Psoas muscle (tissue), 8 donors: Measurements from ENCODE around the gene TNFRSF1B. TPM values are rescaled to one million over a fixed set of nuclear protein-coding genes. Genes with fewer than 3 reads are reported as not detected.

ENCODE experiments used
- ATAC-seq, 4 donors: fragments of 200-7000 bp; cut with Tn5 transposase; one replicate each; pipeline ENCODE4 v1.9.1; 2020; ENCODE audit warnings: moderate library complexity in 3 of 4, mild to moderate bottlenecking in 2 of 4
- DNase-seq, 2 donors: peaks; one replicate each; pipeline ENCODE4 v3.0.0-alpha.2; 2020
- H3K27ac ChIP-seq: fragments of 200-600 bp; one replicate; pipeline ENCODE4 v1.8.0; 2022
- H3K27me3 ChIP-seq, 3 donors: fragments of 200-600 bp in 1 of 3; one replicate each; pipeline versions ENCODE4 v1.6.1 to v1.8.0; 2013 to 2022; ENCODE audit warnings: low read length in 2 of 3, mild to moderate bottlenecking in 2 of 3, moderate library complexity in 1 of 3; ENCODE audit not compliant: insufficient read depth in 3 of 3
- H3K36me3 ChIP-seq, 2 donors: fragments of 200-600 bp in 1 of 2; one replicate each; pipeline versions ENCODE4 v1.6.1 to v1.8.0; 2013 to 2022; ENCODE audit warnings: low read depth in 1 of 2, mild to moderate bottlenecking in 1 of 2, moderate library complexity in 1 of 2; ENCODE audit not compliant: insufficient read depth in 1 of 2
- H3K4me1 ChIP-seq: fragments of 200-600 bp; one replicate; pipeline ENCODE4 v1.8.0; 2022
- H3K4me3 ChIP-seq: fragments of 200-600 bp; one replicate; pipeline ENCODE4 v1.8.0; 2022; ENCODE audit warnings: mild to moderate bottlenecking
- H3K9me3 ChIP-seq: fragments of 200-600 bp; one replicate; pipeline ENCODE4 v1.8.0; 2022
- CTCF ChIP-seq: fragments of 200-600 bp; IDR thresholded peaks from one replicate; pipeline ENCODE4 v1.8.0; 2022; ENCODE audit warnings: antibody characterized with exemption
- WGBS, 3 donors: extraction: QIAGEN DNeasy Blood & Tissue Kit; methylation state at CpG; one replicate each; pipeline versions ENCODE4 v1.1.6 to v1.1.7; 2013; 5-methylcytosine and 5-hydroxymethylcytosine counted together
- intact Hi-C, 2 donors: fragments of 100-400 bp; cut with DNase I; formaldehyde crosslinking; loops; one replicate each; pipeline versions ENCODE4 v1.11.0 to v1.14.2; 2022
- polyA plus RNA-seq, 3 donors: library from polyadenylated mRNA; stranded (reverse); fragments of 200-250 nt; gene quantifications; one replicate each; pipeline ENCODE4 v1.2.3, GENCODE V29; 2013
- total RNA-seq, 4 donors: library from RNA; stranded (reverse); fragmentation: NEBNext Ultra II Directional in 2 of 4; extraction: Animal tissue kit (Norgen Biotek cat#: 25700) in 2 of 4; gene quantifications; one replicate each; pipeline versions ENCODE4 v1.2.1 to v1.2.4, GENCODE V29; 2021 to 2023
- donor health status: healthy with polysubstance abuse.
- donor health status: DM: no; HTN: no; CAD: no; lungs with moderate emphysema.
- donor health status: Bipolar disorder and iron deficiency.
- donor health status: healthy.
- donor health status: DM: yes; HTN: yes; CAD: no.
- donor health status: DM: no; HTN: no; CAD: no.
- donor health status: DM: no; HTN: no; CAD: no.
- donor health status: DM: yes; HTN: yes; CAD: no.

TNFRSF1B gene
- total and polyA plus RNA-seq, 7 donors = 5.1 to 12.8 (median 7.6) TPM

- Histone ChIP-seq H3K27ac (peak overlapping the region; percentile 58), H3K4me1 (peaks cover 6% of the 10 kb centered on the region), H3K4me3 (no peak overlapping the region), H3K27me3 (no peaks in the 10 kb centered on the region), H3K36me3 (no peaks in the 10 kb centered on the region), H3K9me3 (no peaks in the 10 kb centered on the region)
- ATAC-seq (no peak), DNase-seq (no peak)
- TF ChIP-seq CTCF = no peak
- 75 to 89% (median 78%) methylated on average over 8 of the region's 8 CpGs for WGBS, 3 donors
- intact Hi-C loops = no loop called here
Observed at GRCh38 chr1:12147201-12147701, 19.5 kb upstream of the TNFRSF1B start.

- no peaks in the 10 kb centered on the region for H3K27me3 ChIP-seq
- no peaks in the 10 kb centered on the region for H3K9me3 ChIP-seq
- WGBS, 3 donors = 69 to 70% (median 70%) methylated on average over 8 of the region's 8 CpGs
- no peak for ATAC-seq
- peaks cover 6% of the 10 kb centered on the region for H3K4me1 ChIP-seq
- no peaks in the 10 kb centered on the region for H3K36me3 ChIP-seq
- DNase-seq = no peak
- no peak for TF ChIP-seq CTCF
- intact Hi-C loops = no loop called here
- H3K27ac ChIP-seq = peak overlapping the region; percentile 58
- no peak overlapping the region for H3K4me3 ChIP-seq
Observed at GRCh38 chr1:12148160-12148957, 18.4 kb upstream of the TNFRSF1B start.

- no peak for TF ChIP-seq CTCF
- intact Hi-C loops = no loop called here
- Histone ChIP-seq H3K4me3 (no peak overlapping the region), H3K27ac (peak overlapping the region; percentile 58), H3K36me3 (no peaks in the 10 kb centered on the region), H3K4me1 (peaks cover 1% of the 10 kb centered on the region), H3K9me3 (no peaks in the 10 kb centered on the region), H3K27me3 (no peaks in the 10 kb centered on the region)
- ATAC-seq (no peak), DNase-seq (no peak)
- 61 to 74% (median 68%) methylated on average over 5 of the region's 5 CpGs for WGBS, 3 donors
Observed at GRCh38 chr1:12148958-12149790, 17.6 kb upstream of the TNFRSF1B start.

GRCh38 chr1:12149791-12150175 is 17.0 kb upstream of the TNFRSF1B start:
- DNase-seq (no peak), ATAC-seq (no peak)
- intact Hi-C loops = no loop called here
- WGBS, 3 donors = 81 to 86% (median 84%) methylated on average over 6 of the region's 6 CpGs
- Histone ChIP-seq H3K9me3 (no peaks in the 10 kb centered on the region), H3K4me1 (no peaks in the 10 kb centered on the region), H3K27me3 (no peaks in the 10 kb centered on the region), H3K36me3 (no peaks in the 10 kb centered on the region), H3K27ac (peak overlapping the region; percentile 16), H3K4me3 (no peak overlapping the region)
- TF ChIP-seq CTCF = no peak
